Dermis blood vessel endothelial cell (primary cell): ENCODE data around the gene SH3BP4. TPM values are rescaled to one million over a fixed set of nuclear protein-coding genes. Genes with fewer than 3 reads are reported as not detected.

Experiments
- DNase-seq: peaks from one replicate; pipeline ENCODE4 v3.0.0; 2010
- total RNA-seq: library from RNA; depleted of rRNA; stranded (reverse); fragments of >200 nt; gene quantifications from 2 replicates; pipeline ENCODE4 v1.2.3, GENCODE V29; 2014

SH3BP4 gene
- total RNA-seq, 1 donor from 2014 or later = 35.4 TPM

- no peak for DNase-seq
Measured at GRCh38 chr2:234983011-234983726, 31.4 kb downstream of the SH3BP4 start.

- DNase-seq = no peak
Measured at GRCh38 chr2:234985608-234986245, 33.9 kb downstream of the SH3BP4 start.

- peak; percentile 26 for DNase-seq
Measured at GRCh38 chr2:234986390-234986789, 34.6 kb downstream of the SH3BP4 start.

- DNase-seq = no peak
Measured at GRCh38 chr2:234986876-234987720, 35.3 kb downstream of the SH3BP4 start.

- no peak for DNase-seq
Measured at GRCh38 chr2:234987754-234988153, 35.9 kb downstream of the SH3BP4 start.

- DNase-seq = no peak
Measured at GRCh38 chr2:234988491-234988890, 36.7 kb downstream of the SH3BP4 start.

- peak; percentile 75 for DNase-seq
Measured at GRCh38 chr2:234989183-234989701, 37.4 kb downstream of the SH3BP4 start.

- DNase-seq = no peak
Measured at GRCh38 chr2:234990300-234990699, 38.5 kb downstream of the SH3BP4 start.

GRCh38 chr2:234991290-234991689 is 39.5 kb downstream of the SH3BP4 start:
- DNase-seq = no peak

- no peak for DNase-seq
Measured at GRCh38 chr2:234991793-234992192, 40.0 kb downstream of the SH3BP4 start.

GRCh38 chr2:234992196-234992595 is 40.4 kb downstream of the SH3BP4 start:
- no peak for DNase-seq

GRCh38 chr2:234992624-234993349 is 41.0 kb downstream of the SH3BP4 start:
- no peak for DNase-seq

- no peak for DNase-seq
Measured at GRCh38 chr2:234993541-234993981, 41.7 kb downstream of the SH3BP4 start.

- DNase-seq = no peak
Measured at GRCh38 chr2:234994438-234995321, 42.9 kb downstream of the SH3BP4 start.

- no peak for DNase-seq
Measured at GRCh38 chr2:234995332-234996068, 43.7 kb downstream of the SH3BP4 start.

GRCh38 chr2:234996069-234996940 is 44.5 kb downstream of the SH3BP4 start:
- peak; percentile 50 for DNase-seq

GRCh38 chr2:234996941-234997270 is 45.1 kb downstream of the SH3BP4 start:
- no peak for DNase-seq

GRCh38 chr2:234997389-234997788 is 45.6 kb downstream of the SH3BP4 start:
- peak; percentile 50 for DNase-seq

- no peak for DNase-seq
Measured at GRCh38 chr2:234998404-234999211, 46.8 kb downstream of the SH3BP4 start.
